PFSK-1 (cell line): ENCODE results near the gene PTRH1.

Source experiments
- FOXP2 ChIP-seq: optimal IDR thresholded peaks from 2 replicates; pipeline ENCODE3; 2011; ENCODE audit warnings: borderline replicate concordance, control low read depth, inconsistent platforms; ENCODE audit not compliant: insufficient read depth; ENCODE audit errors: extremely low read length, extremely low read depth
- POLR2AphosphoS5 ChIP-seq: IDR thresholded peaks from 2 replicates; pipeline ENCODE4 v1.6.1; 2012; ENCODE audit warnings: low read depth, mild to moderate bottlenecking, control low read depth, low read length, moderate library complexity
- REST ChIP-seq, 2 experiments: IDR thresholded peaks; 2 replicates each; pipeline versions ENCODE4 v1.6.1 to v1.8.0; 2011 to 2012; ENCODE audit warnings: low read depth in 2 of 2, low read length in 2 of 2, control low read depth in 1 of 2, inconsistent platforms in 1 of 2, mild to moderate bottlenecking in 1 of 2, moderate library complexity in 1 of 2; ENCODE audit not compliant: insufficient read depth in 1 of 2
- SIN3A ChIP-seq: IDR thresholded peaks from 2 replicates; pipeline ENCODE4 v1.6.1; 2012; ENCODE audit warnings: mild to moderate bottlenecking, low read length, moderate library complexity, borderline replicate concordance; ENCODE audit not compliant: insufficient read depth
- TAF1 ChIP-seq: IDR thresholded peaks from 2 replicates; pipeline ENCODE4 v1.6.1; 2012; ENCODE audit warnings: low read length, control low read depth, borderline replicate concordance; ENCODE audit not compliant: insufficient read depth

PTRH1 gene

GRCh38 chr9:127742435-127743088 is 27.1 kb upstream of the PTRH1 start:
- TF ChIP-seq POLR2AphosphoS5 (no peak), SIN3A (no peak), FOXP2 (no peak), REST (IDR thresholded peaks at IDR 0.05; ENCODE audit: insufficient read depth in 1 of 2, low read depth in 2 of 2, low read length in 2 of 2) (no peak), TAF1 (no peak)

- no peak for TF ChIP-seq REST (IDR thresholded peaks at IDR 0.05; ENCODE audit: insufficient read depth in 1 of 2, low read depth in 2 of 2, low read length in 2 of 2)
- no peak for TF ChIP-seq SIN3A
- no peak for TF ChIP-seq POLR2AphosphoS5
- TF ChIP-seq TAF1 = no peak
- no peak for TF ChIP-seq FOXP2
These were observed 26.5 kb upstream of the PTRH1 start for GRCh38 chr9:127741831-127742434.

GRCh38 chr9:127739614-127740330 is 24.3 kb upstream of the PTRH1 start:
- TF ChIP-seq FOXP2 = no peak
- no peak for TF ChIP-seq POLR2AphosphoS5
- TF ChIP-seq SIN3A = no peak
- TF ChIP-seq REST (IDR thresholded peaks at IDR 0.05; ENCODE audit: insufficient read depth in 1 of 2, low read depth in 2 of 2, low read length in 2 of 2) = no peak
- no peak for TF ChIP-seq TAF1

GRCh38 chr9:127738666-127739065 is 23.2 kb upstream of the PTRH1 start:
- TF ChIP-seq POLR2AphosphoS5 (no peak), REST (IDR thresholded peaks at IDR 0.05; ENCODE audit: insufficient read depth in 1 of 2, low read depth in 2 of 2, low read length in 2 of 2) (no peak)
